ENCODE results near the gene MUC2. TPM values are rescaled to one million over a fixed set of nuclear protein-coding genes. Genes with fewer than 3 reads are reported as not detected.

Gene MUC2
- total and polyA plus RNA-seq, 2 experiments from 2014 or later: not detected

DNA sequence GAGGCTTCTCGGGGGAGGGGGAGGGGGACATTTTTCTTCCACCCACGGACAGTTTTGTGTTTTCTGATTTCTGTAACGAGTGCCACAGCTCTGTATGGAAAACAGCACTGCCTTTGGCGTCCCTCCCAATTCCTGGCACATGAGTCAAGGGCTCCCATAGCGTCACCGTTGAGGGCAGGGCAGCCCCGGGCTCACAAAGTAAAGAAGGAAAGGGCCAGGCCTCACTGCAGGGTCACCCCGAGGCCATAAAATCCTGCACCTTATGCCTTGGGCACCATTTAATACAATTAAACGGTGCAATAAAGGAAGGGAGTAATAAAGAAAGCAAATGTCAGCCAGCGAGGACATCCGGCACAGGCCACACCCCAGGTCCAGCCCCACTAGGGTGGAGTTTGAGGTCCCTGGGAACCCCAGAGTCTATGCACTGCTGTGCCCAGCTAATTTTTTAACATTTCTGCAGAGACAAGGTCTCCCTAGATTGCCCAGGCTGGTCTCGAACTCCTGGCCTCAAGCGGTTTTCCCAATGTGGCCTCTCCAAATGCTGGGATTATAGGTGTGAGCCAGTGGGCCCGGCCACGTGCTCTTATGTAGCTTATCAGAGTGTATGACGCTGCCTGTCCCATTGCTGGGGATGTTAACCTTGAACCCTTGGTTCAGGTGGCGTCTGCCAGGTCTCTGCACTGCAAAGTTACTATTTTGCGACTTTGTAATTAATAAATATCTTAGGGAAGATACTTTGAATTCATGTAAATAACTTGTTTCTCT is 13.6 kb upstream of the MUC2 start (continued):
- TF ChIP-seq ETS1 (IDR thresholded peaks at IDR 0.05) (no peak), POLR2AphosphoS5 (IDR thresholded peaks at IDR 0.05; ENCODE audit: low read depth) (no peak), ZNF331 (CRISPR knock-in tag; IDR thresholded peaks at IDR 0.05; ENCODE audit: low read depth) (no peak), JUNB (IDR thresholded peaks at IDR 0.05; ENCODE audit: unreplicated experiment) (no peak), STAT1 (IDR thresholded peaks at IDR 0.05; ENCODE audit: unreplicated experiment) (no peak), NANOG (IDR thresholded peaks at IDR 0.05; ENCODE audit: borderline replicate concordance) (no peak), CREB1 (CRISPR knock-in tag; IDR thresholded peaks at IDR 0.05; ENCODE audit: low read depth) (no peak), ZNF114 (CRISPR knock-in tag; IDR thresholded peaks at IDR 0.05) (no peak), REST (IDR thresholded peaks at IDR 0.05; ENCODE audit: unreplicated experiment) (no peak), EZH2 (IDR thresholded peaks at IDR 0.05; ENCODE audit: low read depth, unreplicated experiment) (no peak)

DNA sequence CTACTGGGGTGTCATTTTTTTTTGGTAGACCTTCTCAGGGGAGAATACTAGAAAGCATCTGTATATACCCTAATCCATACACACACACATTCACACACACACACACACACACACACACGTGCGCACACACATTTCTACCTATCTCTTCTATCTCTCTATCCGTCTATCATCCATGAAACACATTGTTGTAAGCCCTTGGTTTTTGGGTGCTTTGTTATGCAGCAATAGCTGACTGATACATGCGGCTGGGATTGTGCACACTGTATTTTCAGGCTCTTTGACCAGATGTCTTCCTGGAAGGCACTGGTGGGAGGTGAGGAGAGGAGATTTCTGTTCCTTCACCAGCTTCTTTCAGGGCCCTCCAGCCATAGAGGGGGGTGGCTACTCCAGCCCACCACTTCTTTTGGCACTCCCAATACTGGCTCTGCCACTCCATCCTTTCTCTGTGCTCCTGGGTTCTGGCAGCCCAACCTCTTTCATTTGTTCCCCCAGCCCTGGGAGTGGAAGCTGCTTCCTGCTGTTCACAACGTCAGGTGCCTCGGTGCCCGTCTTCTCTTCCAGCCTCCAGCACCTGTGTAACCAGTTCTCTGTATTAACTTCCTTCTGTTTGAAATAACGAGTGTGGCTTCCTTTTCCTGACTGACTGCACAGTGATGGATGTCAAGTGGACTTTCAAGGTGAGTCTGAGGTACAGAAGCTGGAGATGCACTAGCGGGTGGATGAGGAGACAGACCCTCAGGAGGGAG is 12.4 kb upstream of the MUC2 start:
- H4K20me1 ChIP-seq (replicated peaks; ENCODE audit: insufficient read depth): no peaks in the 10 kb centered on the region
- ATAC-seq (no peak), DNase-seq (ENCODE audit: low spot score) (no peak)
- no peaks in the 10 kb centered on the region for H3K9me2 ChIP-seq (ENCODE audit: insufficient read depth)
- no peak overlapping the region for H3K4me2 ChIP-seq
- H3K27me3 ChIP-seq (ENCODE audit: insufficient read depth): no peaks in the 10 kb centered on the region
- H3K4me1 ChIP-seq (ENCODE audit: insufficient read depth): no peaks in the 10 kb centered on the region
- TF ChIP-seq ZNF462 (CRISPR knock-in tag; IDR thresholded peaks at IDR 0.05) (no peak), EZH2 (IDR thresholded peaks at IDR 0.05; ENCODE audit: low read depth, unreplicated experiment) (no peak), NANOG (IDR thresholded peaks at IDR 0.05; ENCODE audit: borderline replicate concordance) (no peak)
- H3K9me3 Mint-ChIP-seq: peaks cover 12% of the 10 kb centered on the region
- H3K36me3 Mint-ChIP-seq (ENCODE audit: low read depth): no peaks in the 10 kb centered on the region; the same call in 2 of the 3 replicates
- peaks cover 2% of the 10 kb centered on the region for H3K27me3 Mint-ChIP-seq (ENCODE audit: insufficient read depth, low read depth, poor library complexity)
- H3K27ac Mint-ChIP-seq: no peak overlapping the region
- peaks cover 4% of the 10 kb centered on the region; the same call in 1 of the 3 replicates for H3K4me1 Mint-ChIP-seq
- no peak overlapping the region for H3K4me3 ChIP-seq
- H3K27ac ChIP-seq (ENCODE audit: low read depth): no peak overlapping the region
- H3K36me3 ChIP-seq (ENCODE audit: insufficient read depth): no peaks in the 10 kb centered on the region
- H3F3A ChIP-seq (replicated peaks; ENCODE audit: low read depth): no peaks in the 10 kb centered on the region
- H2AFZ ChIP-seq: no peak overlapping the region
- no peaks in the 10 kb centered on the region for H3K79me2 ChIP-seq (replicated peaks; ENCODE audit: insufficient read depth)
- H3K4me3 Mint-ChIP-seq: no peak overlapping the region; the same call in 2 of the 3 replicates
